Smooth muscle cell (in vitro differentiated cells): Measurements from ENCODE around the gene ATXN1. TPM values are rescaled to one million over a fixed set of nuclear protein-coding genes. Genes with fewer than 3 reads are reported as not detected.

Experiments
- DNase-seq: peaks from one replicate; lab custom pipeline; 2025; ENCODE audit not compliant: unreplicated experiment; lab: John Stamatoyannopoulos, UW
- H2AFZ ChIP-seq: fragments of 200-600 bp; sonication (generic); 2 replicates; pipeline ENCODE4 v1.6.0; 2016; ENCODE audit warnings: antibody characterized with exemption, low read depth, mild to moderate bottlenecking
- H3F3A ChIP-seq: fragments of 200-600 bp; sonication (generic); 2 replicates; pipeline ENCODE4 v1.6.0; 2017; ENCODE audit warnings: antibody characterized with exemption, low read depth
- H3K27ac ChIP-seq: fragments of 200-600 bp; sonication (generic); 2 replicates; pipeline ENCODE4 v1.5.1; 2016; ENCODE audit warnings: low read depth, mild to moderate bottlenecking
- H3K27me3 ChIP-seq: fragments of 200-600 bp; sonication (generic); 2 replicates; pipeline ENCODE4 v1.6.1; 2016; ENCODE audit warnings: low read depth, mild to moderate bottlenecking
- H3K36me3 ChIP-seq: fragments of 200-600 bp; sonication (generic); 2 replicates; pipeline ENCODE4 v1.5.1; 2016; ENCODE audit warnings: low read depth
- H3K4me1 ChIP-seq: fragments of 200-600 bp; sonication (generic); 2 replicates; pipeline ENCODE4 v1.5.1; 2016; ENCODE audit warnings: low read depth
- H3K4me2 ChIP-seq: fragments of 200-600 bp; sonication (generic); 2 replicates; pipeline ENCODE4 v1.6.0; 2016; ENCODE audit warnings: mild to moderate bottlenecking
- H3K4me3 ChIP-seq: fragments of 200-600 bp; sonication (generic); 2 replicates; pipeline ENCODE4 v1.5.1; 2016; ENCODE audit warnings: mild to moderate bottlenecking
- H3K79me2 ChIP-seq: fragments of 200-600 bp; sonication (generic); 2 replicates; pipeline ENCODE4 v1.6.0; 2016; ENCODE audit warnings: low read depth, mild to moderate bottlenecking
- H3K9ac ChIP-seq: fragments of 200-600 bp; sonication (generic); 2 replicates; pipeline ENCODE4 v1.6.0; 2016; ENCODE audit warnings: low read depth
- H3K9me3 ChIP-seq: fragments of 200-600 bp; sonication (generic); replicated peaks from 2 replicates; pipeline ENCODE4 v1.5.1; 2016; ENCODE audit warnings: low read depth
- H4K20me1 ChIP-seq: fragments of 200-600 bp; sonication (generic); 2 replicates; pipeline ENCODE4 v1.6.0; 2016; ENCODE audit warnings: low read depth
- WGBS: methylation state at CpG from one replicate; pipeline ENCODE4 v1.1.7; 2016; ENCODE audit warnings: low lambda C conversion rate; 5-methylcytosine and 5-hydroxymethylcytosine counted together
- polyA plus RNA-seq: library from polyadenylated mRNA; unstranded; fragments of >200 nt; fragmentation: Nextera tagmentation; extraction: Ambion mirVana; gene quantifications from 2 replicates; pipeline ENCODE4 v1.2.1, GENCODE V29; 2016
- total RNA-seq: library from RNA; depleted of rRNA; stranded (reverse); fragments of >200 nt; gene quantifications from 2 replicates; pipeline ENCODE4 v1.2.3, GENCODE V29; 2014
- TF ChIP-seq, protein P1 (sequence below): fragments of 200-600 bp; sonication (generic); IDR thresholded peaks from 2 replicates; pipeline ENCODE4 v1.5.1; 2017; ENCODE audit warnings: borderline replicate concordance, mild to moderate bottlenecking, antibody characterized with exemption; ENCODE audit not compliant: insufficient read depth, poor library complexity, severe bottlenecking

The ATXN1 gene
- total and polyA plus RNA-seq, 2 experiments from 2014 or later: 17.9 to 40.6 TPM

DNA sequence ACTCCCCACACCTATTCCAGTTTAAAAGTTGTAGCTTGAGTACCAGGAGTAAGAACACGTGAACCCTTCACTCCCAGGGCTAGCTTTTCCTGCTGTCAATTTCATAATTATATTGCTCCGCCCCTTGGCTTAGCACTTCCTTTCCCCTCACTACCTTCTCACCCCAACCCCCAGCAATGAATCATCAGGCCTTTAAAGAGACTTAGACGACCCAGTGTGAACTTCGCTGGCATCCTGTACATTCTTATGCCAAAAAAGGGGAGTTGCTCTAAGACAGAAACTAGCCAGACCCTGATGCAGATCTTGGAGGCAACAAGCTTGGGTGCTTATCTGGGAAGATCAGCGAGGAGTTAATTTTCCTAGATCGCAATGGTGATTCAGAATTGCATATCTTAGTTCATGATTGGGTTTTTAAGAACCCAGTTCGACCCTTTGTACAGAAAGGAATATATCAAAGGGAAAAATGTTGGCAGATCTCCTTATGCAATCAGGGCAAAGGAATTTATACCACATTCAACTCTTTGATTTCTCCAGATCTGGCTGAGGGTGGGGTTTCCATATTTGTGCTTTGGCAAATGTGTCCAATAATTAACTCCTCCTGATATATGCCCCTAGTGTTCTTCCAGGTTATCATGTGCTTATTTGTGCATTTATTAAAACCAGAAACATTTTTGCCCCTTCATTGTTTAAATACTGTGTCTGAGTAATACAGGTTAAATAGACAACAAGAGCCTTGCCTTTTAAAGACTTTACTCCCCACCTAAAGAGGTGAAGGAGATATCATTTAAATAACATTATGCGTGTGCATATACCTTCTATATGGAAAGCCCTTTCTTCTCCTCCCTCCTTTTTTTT is 8.1 kb upstream of the ATXN1 start:
- TF ChIP-seq, protein P1, sequence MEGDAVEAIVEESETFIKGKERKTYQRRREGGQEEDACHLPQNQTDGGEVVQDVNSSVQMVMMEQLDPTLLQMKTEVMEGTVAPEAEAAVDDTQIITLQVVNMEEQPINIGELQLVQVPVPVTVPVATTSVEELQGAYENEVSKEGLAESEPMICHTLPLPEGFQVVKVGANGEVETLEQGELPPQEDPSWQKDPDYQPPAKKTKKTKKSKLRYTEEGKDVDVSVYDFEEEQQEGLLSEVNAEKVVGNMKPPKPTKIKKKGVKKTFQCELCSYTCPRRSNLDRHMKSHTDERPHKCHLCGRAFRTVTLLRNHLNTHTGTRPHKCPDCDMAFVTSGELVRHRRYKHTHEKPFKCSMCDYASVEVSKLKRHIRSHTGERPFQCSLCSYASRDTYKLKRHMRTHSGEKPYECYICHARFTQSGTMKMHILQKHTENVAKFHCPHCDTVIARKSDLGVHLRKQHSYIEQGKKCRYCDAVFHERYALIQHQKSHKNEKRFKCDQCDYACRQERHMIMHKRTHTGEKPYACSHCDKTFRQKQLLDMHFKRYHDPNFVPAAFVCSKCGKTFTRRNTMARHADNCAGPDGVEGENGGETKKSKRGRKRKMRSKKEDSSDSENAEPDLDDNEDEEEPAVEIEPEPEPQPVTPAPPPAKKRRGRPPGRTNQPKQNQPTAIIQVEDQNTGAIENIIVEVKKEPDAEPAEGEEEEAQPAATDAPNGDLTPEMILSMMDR: no peak
- H3K4me3 ChIP-seq: no peak overlapping the region
- no peak overlapping the region for H2AFZ ChIP-seq
- no peaks in the 10 kb centered on the region for H3K36me3 ChIP-seq
- H3K9ac ChIP-seq: no peak overlapping the region
- H3K4me2 ChIP-seq: peak overlapping the region; percentile 70
- no peaks in the 10 kb centered on the region for H3K9me3 ChIP-seq
- DNase-seq: no peak
- no peaks in the 10 kb centered on the region for H3K79me2 ChIP-seq
- H3K27me3 ChIP-seq: no peaks in the 10 kb centered on the region
- no peaks in the 10 kb centered on the region for H4K20me1 ChIP-seq
- peak overlapping the region; percentile 95 for H3K27ac ChIP-seq
- 25% methylated on average over 8 of the region's 8 CpGs for WGBS
- H3K4me1 ChIP-seq: peaks cover 21% of the 10 kb centered on the region
- H3F3A ChIP-seq: peaks cover 39% of the 10 kb centered on the region

GRCh38 chr6:16768477-16768830 is 7.2 kb upstream of the ATXN1 start:
- Histone ChIP-seq H3K9me3 (no peaks in the 10 kb centered on the region), H3K27ac (peak overlapping the region; percentile 95), H4K20me1 (no peaks in the 10 kb centered on the region), H3K36me3 (no peaks in the 10 kb centered on the region), H3K4me3 (no peak overlapping the region), H2AFZ (no peak overlapping the region), H3K27me3 (no peaks in the 10 kb centered on the region), H3K4me2 (peak overlapping the region; percentile 70), H3K9ac (no peak overlapping the region), H3K4me1 (peaks cover 21% of the 10 kb centered on the region), H3K79me2 (no peaks in the 10 kb centered on the region), H3F3A (peaks cover 39% of the 10 kb centered on the region)
- 34% methylated on average over 3 of the region's 3 CpGs for WGBS
- TF ChIP-seq, protein P1: no peak
- no peak for DNase-seq

DNA sequence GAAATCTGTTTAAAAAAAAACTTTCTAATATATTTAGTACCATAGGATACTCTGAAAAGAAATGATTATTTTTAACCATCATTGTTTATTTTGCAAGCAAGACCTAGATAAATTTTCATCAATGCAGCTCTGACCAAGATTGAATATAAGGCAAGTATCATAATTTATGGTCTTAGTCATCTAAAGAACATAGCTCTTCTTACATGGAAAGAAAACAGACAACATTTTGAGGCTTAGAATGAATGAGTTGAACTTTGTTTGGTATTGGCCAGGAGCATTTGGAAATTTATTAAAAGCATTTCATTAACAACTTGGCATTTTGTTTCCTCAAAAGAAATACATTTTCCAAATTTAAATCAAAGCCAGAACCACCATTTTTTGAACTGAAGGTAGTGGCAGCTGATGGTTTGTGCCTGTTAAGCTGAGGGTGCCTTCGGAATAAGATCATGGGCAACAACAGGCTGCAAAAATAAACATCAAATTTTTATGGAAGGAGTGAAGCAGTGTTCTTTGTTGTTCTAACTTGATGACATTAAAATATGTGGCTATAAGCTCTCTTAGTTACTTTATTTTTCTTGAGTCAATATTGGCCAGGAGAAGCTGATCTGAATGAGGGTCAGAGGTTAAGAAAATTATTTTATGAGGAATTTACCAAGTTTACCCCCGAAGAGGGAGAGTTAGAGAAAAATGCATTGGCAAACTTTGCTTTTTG is 6.7 kb upstream of the ATXN1 start:
- no peaks in the 10 kb centered on the region for H3K79me2 ChIP-seq
- no peak for DNase-seq
- TF ChIP-seq, protein P1: no peak
- H3K9ac ChIP-seq: no peak overlapping the region
- peaks cover 39% of the 10 kb centered on the region for H3F3A ChIP-seq
- no peak overlapping the region for H3K4me3 ChIP-seq
- H3K27ac ChIP-seq: peak overlapping the region; percentile 95
- no peak overlapping the region for H2AFZ ChIP-seq
- peak overlapping the region; percentile 70 for H3K4me2 ChIP-seq
- H4K20me1 ChIP-seq: no peaks in the 10 kb centered on the region
- 83% methylated on average over 2 of the region's 2 CpGs for WGBS
- H3K27me3 ChIP-seq: no peaks in the 10 kb centered on the region
- H3K9me3 ChIP-seq: no peaks in the 10 kb centered on the region
- no peaks in the 10 kb centered on the region for H3K36me3 ChIP-seq
- H3K4me1 ChIP-seq: peaks cover 21% of the 10 kb centered on the region
